ENCODE measurements around the gene PDLIM3.

GRCh38 chr4:185532293-185532692 lies 3.0 kb downstream of the PDLIM3 start:
- TF ChIP-seq CTCF (conservative IDR thresholded peaks at IDR 0.05 in 1 of 2, IDR thresholded peaks at IDR 0.05 in 1 of 2; ENCODE audit: extremely low read depth in 1 of 2, insufficient read depth in 1 of 2, low read depth in 1 of 2, low read length in 2 of 2): no peak
- TF ChIP-seq EZH2 (IDR thresholded peaks at IDR 0.05; ENCODE audit: borderline replicate concordance, low read length): no peak

All from mammary epithelial cell (primary cell).